ENCODE measurements around the gene STEAP4.
A peak's percentile ranks its signal among the peaks of the same experiment; 100 is the strongest.

The STEAP4 gene

GRCh38 chr7:88254721-88255424, 51.8 kb downstream of the STEAP4 start:
- TF ChIP-seq, protein P1, sequence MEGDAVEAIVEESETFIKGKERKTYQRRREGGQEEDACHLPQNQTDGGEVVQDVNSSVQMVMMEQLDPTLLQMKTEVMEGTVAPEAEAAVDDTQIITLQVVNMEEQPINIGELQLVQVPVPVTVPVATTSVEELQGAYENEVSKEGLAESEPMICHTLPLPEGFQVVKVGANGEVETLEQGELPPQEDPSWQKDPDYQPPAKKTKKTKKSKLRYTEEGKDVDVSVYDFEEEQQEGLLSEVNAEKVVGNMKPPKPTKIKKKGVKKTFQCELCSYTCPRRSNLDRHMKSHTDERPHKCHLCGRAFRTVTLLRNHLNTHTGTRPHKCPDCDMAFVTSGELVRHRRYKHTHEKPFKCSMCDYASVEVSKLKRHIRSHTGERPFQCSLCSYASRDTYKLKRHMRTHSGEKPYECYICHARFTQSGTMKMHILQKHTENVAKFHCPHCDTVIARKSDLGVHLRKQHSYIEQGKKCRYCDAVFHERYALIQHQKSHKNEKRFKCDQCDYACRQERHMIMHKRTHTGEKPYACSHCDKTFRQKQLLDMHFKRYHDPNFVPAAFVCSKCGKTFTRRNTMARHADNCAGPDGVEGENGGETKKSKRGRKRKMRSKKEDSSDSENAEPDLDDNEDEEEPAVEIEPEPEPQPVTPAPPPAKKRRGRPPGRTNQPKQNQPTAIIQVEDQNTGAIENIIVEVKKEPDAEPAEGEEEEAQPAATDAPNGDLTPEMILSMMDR (IDR thresholded peaks at IDR 0.05; ENCODE audit: low read depth, low read length, missing control alignments) = no peak
- H3K4me3 ChIP-seq (ENCODE audit: low read depth, low read length) = no peak overlapping the region
- no peak overlapping the region for H3K27ac ChIP-seq
- no peaks in the 10 kb centered on the region for H3K27me3 ChIP-seq (replicated peaks)
- in situ Hi-C loops (cut with HindIII; ENCODE audit: low pct_ligation_motif_present, low sequenced_read_pairs) = no loop called here
- no peaks in the 10 kb centered on the region for H3K36me3 ChIP-seq (replicated peaks)
- DNase-seq = no peak

DNA sequence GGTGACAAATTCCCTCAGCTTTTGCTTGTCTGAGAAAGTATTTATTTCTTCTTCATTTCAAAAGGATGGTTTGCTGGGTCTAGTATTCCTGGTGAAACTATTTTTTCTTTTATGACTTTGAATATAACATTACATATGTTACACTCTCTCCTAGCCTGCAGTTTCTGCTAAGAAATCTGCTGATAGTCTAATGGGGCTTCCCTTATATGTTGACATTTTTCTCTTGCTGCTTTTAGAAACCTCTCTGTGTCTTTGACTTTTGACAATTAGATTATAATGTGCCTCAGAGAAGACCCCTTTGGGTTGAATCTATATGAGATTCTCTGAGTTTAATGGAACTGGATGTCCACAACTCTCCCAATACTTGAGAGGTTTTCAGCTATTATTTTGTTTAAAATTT, 53.1 kb downstream of the STEAP4 start:
- TF ChIP-seq, protein P1 (IDR thresholded peaks at IDR 0.05; ENCODE audit: low read depth, low read length, missing control alignments) = no peak
- no peak for DNase-seq
- H3K36me3 ChIP-seq (replicated peaks) = no peaks in the 10 kb centered on the region
- no peak overlapping the region for H3K27ac ChIP-seq
- in situ Hi-C loops (cut with HindIII; ENCODE audit: low pct_ligation_motif_present, low sequenced_read_pairs) = no loop called here
- no peaks in the 10 kb centered on the region for H3K27me3 ChIP-seq (replicated peaks)
- H3K4me3 ChIP-seq (ENCODE audit: low read depth, low read length) = no peak overlapping the region

DNA sequence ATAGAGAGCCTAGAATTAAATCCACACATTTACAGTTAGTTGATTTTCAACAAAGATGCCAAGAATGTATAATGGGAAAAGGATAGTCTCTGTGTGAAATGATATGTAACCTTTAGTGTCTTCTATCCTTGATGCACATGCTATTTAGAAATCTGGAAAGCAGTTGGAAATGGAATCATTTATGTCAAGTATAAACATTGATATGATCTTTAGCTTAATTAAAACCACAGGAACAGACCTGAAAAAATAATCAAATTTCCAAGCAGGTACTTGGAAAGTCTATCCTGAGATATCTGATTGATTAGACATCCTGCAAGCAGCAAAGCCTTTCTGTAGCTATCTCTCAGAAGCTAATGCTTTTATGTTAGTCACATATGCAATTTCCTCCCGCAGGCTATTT, 62.4 kb downstream of the STEAP4 start:
- H3K27me3 ChIP-seq (replicated peaks) = no peaks in the 10 kb centered on the region
- H3K4me3 ChIP-seq (ENCODE audit: low read depth, low read length) = no peak overlapping the region
- H3K36me3 ChIP-seq (replicated peaks) = no peaks in the 10 kb centered on the region
- H3K27ac ChIP-seq = no peak overlapping the region
- no peak for DNase-seq
- in situ Hi-C loops (cut with HindIII; ENCODE audit: low pct_ligation_motif_present, low sequenced_read_pairs) = no loop called here
- TF ChIP-seq, protein P1 (IDR thresholded peaks at IDR 0.05; ENCODE audit: low read depth, low read length, missing control alignments) = no peak

DNA sequence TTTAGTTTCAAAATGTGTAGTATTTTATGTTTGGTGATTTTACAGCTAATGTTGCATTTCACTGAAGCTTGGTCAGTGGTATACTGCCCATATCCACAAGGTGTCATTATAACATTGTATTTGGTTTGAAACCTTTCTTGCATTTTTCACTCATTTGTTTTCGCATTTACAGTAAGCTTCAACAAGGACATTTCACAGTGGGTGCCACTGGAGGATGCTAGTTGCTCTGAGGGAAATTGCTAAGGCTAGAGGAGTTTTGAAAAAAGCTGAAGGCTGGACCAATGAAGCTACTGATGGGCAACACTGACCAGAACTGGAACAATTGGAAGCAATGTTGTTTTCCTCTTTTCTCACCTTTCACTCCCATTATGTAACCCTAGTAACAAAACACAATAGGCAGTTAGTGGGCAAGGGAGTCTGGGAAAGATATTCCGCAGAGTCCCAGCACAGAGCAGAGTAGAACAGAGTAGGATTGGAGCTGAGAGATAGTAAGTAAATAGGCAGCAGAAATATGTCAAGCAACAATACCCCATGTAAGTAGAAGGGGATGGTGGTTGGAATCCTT, 63.3 kb downstream of the STEAP4 start:
- DNase-seq = peak; percentile 54
- TF ChIP-seq, protein P1 (IDR thresholded peaks at IDR 0.05; ENCODE audit: low read depth, low read length, missing control alignments) = peak; percentile 58
- H3K27me3 ChIP-seq (replicated peaks) = no peaks in the 10 kb centered on the region
- no peaks in the 10 kb centered on the region for H3K36me3 ChIP-seq (replicated peaks)
- H3K27ac ChIP-seq = no peak overlapping the region
- H3K4me3 ChIP-seq (ENCODE audit: low read depth, low read length) = no peak overlapping the region
- in situ Hi-C loops (cut with HindIII; ENCODE audit: low pct_ligation_motif_present, low sequenced_read_pairs) = no loop called here

DNA sequence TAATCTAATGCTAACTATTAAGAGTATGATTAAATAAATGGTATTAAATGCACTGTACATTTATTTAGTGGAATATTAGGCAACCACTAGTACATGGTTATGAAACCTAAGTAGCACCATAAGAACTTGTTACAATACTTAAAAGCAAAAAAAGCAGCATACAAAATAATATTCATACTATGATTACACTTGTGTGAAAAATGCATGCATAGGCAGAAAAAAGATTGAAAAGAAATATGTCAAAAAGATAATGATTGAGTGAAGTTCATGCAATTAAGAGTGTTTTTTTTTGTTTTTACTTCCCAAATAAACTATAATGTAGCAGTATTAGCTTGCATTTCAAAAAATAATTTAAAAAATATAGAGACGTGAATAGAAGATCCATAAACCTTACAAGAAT, 66.8 kb downstream of the STEAP4 start:
- Histone ChIP-seq H3K36me3 (replicated peaks) (no peaks in the 10 kb centered on the region), H3K4me3 (ENCODE audit: low read depth, low read length) (no peak overlapping the region), H3K27ac (no peak overlapping the region), H3K27me3 (replicated peaks) (no peaks in the 10 kb centered on the region)
- TF ChIP-seq, protein P1 (IDR thresholded peaks at IDR 0.05; ENCODE audit: low read depth, low read length, missing control alignments) = no peak
- in situ Hi-C loops (cut with HindIII; ENCODE audit: low pct_ligation_motif_present, low sequenced_read_pairs) = no loop called here
- no peak for DNase-seq

GRCh38 chr7:88233828-88234227, 72.9 kb downstream of the STEAP4 start:
- TF ChIP-seq, protein P1 (IDR thresholded peaks at IDR 0.05; ENCODE audit: low read depth, low read length, missing control alignments) = no peak
- no peak overlapping the region for H3K4me3 ChIP-seq (ENCODE audit: low read depth, low read length)
- H3K27me3 ChIP-seq (replicated peaks) = no peaks in the 10 kb centered on the region
- H3K27ac ChIP-seq = no peak overlapping the region
- no peaks in the 10 kb centered on the region for H3K36me3 ChIP-seq (replicated peaks)
- no peak for DNase-seq
- in situ Hi-C loops (cut with HindIII; ENCODE audit: low pct_ligation_motif_present, low sequenced_read_pairs) = no loop called here

Measured in brain microvascular endothelial cell (primary cell).